ENCODE measurements around the gene SHISA7.

SHISA7 gene

GRCh38 chr19:55385724-55386492, 57.2 kb downstream of the SHISA7 start, which contains the start of gene RPL28:
Gene RPL28 (plus strand): TSS chr19:55385932. CDS start chr19:55386358, 426 bp downstream.
- DNase-seq = peak; percentile 98

- peak; percentile 96 for DNase-seq
These were observed 58.0 kb downstream of the SHISA7 start for GRCh38 chr19:55384920-55385723.

GRCh38 chr19:55384131-55384919, 58.8 kb downstream of the SHISA7 start, which contains the start of gene TMEM238:
Gene TMEM238 (minus strand): TSS chr19:55384292. CDS start chr19:55384259, 33 bp downstream.
- DNase-seq = peak; percentile 68

- no peak for DNase-seq
These were observed 59.6 kb downstream of the SHISA7 start for GRCh38 chr19:55383279-55384130.

GRCh38 chr19:55382522-55383054, 60.5 kb downstream of the SHISA7 start:
- no peak for DNase-seq

- DNase-seq = no peak
These were observed 61.1 kb downstream of the SHISA7 start for GRCh38 chr19:55382013-55382412.

- DNase-seq = no peak
These were observed 63.9 kb downstream of the SHISA7 start for GRCh38 chr19:55379174-55379573.

Data from activated CD4-positive, CD25-positive, alpha-beta regulatory T cell treated with anti-CD3 and anti-CD28 coated beads, Interleukin-2, amount 50 U/mL, for 72 hours (primary cell).